ENCODE measurements around the gene NAALADL2.
"Not testable (repeated sequence)": the region's sequence is repeated elsewhere in the genome, so short reads cannot be mapped to it uniquely, and the experiment has no call there.

NAALADL2 gene

GRCh38 chr3:175392653-175393052, 533.5 kb downstream of the NAALADL2 start:
- no peak for DNase-seq

GRCh38 chr3:175397372-175397771, 538.2 kb downstream of the NAALADL2 start:
- no peak for DNase-seq

GRCh38 chr3:175398676-175399075, 539.5 kb downstream of the NAALADL2 start:
- no peak for DNase-seq

GRCh38 chr3:175399156-175399840, 540.2 kb downstream of the NAALADL2 start:
- peak; percentile 0 for DNase-seq

- no peak for DNase-seq
Measured at GRCh38 chr3:175404027-175404426, 544.9 kb downstream of the NAALADL2 start.

GRCh38 chr3:175404621-175405020, 545.5 kb downstream of the NAALADL2 start:
- no peak for DNase-seq

- DNase-seq = no peak
Measured at GRCh38 chr3:175410251-175410650, 551.1 kb downstream of the NAALADL2 start.

- DNase-seq = no peak
Measured at GRCh38 chr3:175411405-175411804, 552.3 kb downstream of the NAALADL2 start.

GRCh38 chr3:175411946-175412345, 552.8 kb downstream of the NAALADL2 start:
- no peak for DNase-seq

GRCh38 chr3:175413926-175414325, 554.8 kb downstream of the NAALADL2 start:
- DNase-seq = no peak

GRCh38 chr3:175416600-175416999, 557.5 kb downstream of the NAALADL2 start:
- no peak for DNase-seq

GRCh38 chr3:175417426-175417825, 558.3 kb downstream of the NAALADL2 start:
- no peak for DNase-seq

GRCh38 chr3:175421902-175422301, 562.8 kb downstream of the NAALADL2 start:
- no peak for DNase-seq

- peak; percentile 47 for DNase-seq
Measured at GRCh38 chr3:175422744-175423143, 563.6 kb downstream of the NAALADL2 start.

- DNase-seq = not testable (repeated sequence)
Measured at GRCh38 chr3:175423848-175424247, 564.7 kb downstream of the NAALADL2 start.

GRCh38 chr3:175426805-175427204, 567.7 kb downstream of the NAALADL2 start:
- no peak for DNase-seq

GRCh38 chr3:175428466-175428865, 569.3 kb downstream of the NAALADL2 start:
- DNase-seq = no peak

GRCh38 chr3:175430983-175431773, 572.0 kb downstream of the NAALADL2 start:
- no peak for DNase-seq

- DNase-seq = no peak
Measured at GRCh38 chr3:175432376-175433025, 573.4 kb downstream of the NAALADL2 start.

- no peak for DNase-seq
Measured at GRCh38 chr3:175433026-175433674, 574.0 kb downstream of the NAALADL2 start.

- DNase-seq = peak; percentile 2
Measured at GRCh38 chr3:175434561-175434960, 575.4 kb downstream of the NAALADL2 start.

GRCh38 chr3:175443682-175444081, 584.5 kb downstream of the NAALADL2 start:
- no peak for DNase-seq

GRCh38 chr3:175445741-175446140, 586.6 kb downstream of the NAALADL2 start:
- DNase-seq = no peak
